HG03108 (cell line): ENCODE measurements around the gene ECPAS.
"Not testable (repeated sequence)": the region's sequence is repeated elsewhere in the genome, so short reads cannot be mapped to it uniquely, and the experiment has no call there.

Experiments used
- ATAC-seq: cut with Tn5 transposase; IDR thresholded peaks from one replicate; pipeline ENCODE4 v1.9.1; 2021; ENCODE audit warnings: moderate library complexity; ENCODE audit not compliant: unreplicated experiment

The ECPAS gene

DNA sequence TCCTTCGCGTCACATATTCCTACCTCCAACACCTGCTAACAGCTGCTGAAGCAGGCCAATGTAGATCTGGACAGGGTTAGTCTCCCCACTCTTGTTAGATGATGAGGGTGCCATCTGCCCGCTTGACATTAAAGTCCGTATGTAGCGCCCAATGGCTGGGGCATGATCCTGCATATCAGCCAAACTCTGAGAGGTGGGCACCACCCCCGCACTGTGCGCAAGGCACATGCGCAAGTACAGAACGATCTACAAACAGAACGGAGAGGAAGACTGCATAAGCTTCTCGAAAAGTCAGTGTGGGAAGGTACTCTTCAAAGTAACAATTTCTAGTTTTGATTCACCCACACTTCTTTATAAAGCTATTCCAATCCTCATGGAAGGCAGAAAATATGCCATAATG, 69.8 kb downstream of the ECPAS start:
- ATAC-seq: no peak

- ATAC-seq: no peak
These were observed 70.2 kb downstream of the ECPAS start for GRCh38 chr9:111413996-111414395.

DNA sequence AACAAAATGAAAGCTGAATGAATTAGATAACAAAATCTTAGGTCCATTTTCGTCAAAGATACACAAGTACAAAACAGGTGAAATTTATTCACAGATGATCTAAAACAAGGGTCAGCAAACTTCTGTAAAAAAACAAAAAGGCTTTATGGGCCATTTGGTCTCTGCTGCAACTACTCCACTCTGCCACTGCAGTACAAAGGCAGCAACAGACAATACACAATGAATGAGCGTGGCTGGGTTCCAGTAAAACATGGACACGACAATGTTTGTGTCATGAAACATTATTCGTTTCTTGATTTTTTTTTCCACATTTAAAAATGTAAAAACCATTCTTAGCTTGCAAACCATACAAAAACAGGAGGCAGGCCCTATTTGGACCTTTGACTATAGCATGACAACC, 71.9 kb downstream of the ECPAS start:
- no peak for ATAC-seq

DNA sequence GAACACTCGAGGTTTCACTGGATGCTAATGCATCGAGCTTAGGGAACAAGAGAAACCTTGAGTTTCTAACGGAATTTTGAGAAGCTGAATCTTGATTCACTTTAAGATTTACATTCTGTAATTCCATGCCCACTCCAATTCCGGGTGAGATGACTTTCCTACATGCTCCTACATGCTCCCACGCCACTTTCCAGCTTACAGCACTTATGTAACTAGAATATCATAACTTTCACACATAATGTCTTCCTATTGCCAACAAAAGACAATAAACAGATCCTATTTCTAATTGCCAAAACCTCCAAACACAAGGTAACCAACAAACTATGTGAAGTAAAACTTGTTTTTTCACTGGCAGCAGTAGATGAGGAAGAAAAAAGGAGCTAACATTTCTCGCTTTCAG, 72.9 kb downstream of the ECPAS start:
- no peak for ATAC-seq

GRCh38 chr9:111407813-111408212, 76.4 kb downstream of the ECPAS start:
- ATAC-seq: no peak

- no peak for ATAC-seq
These were observed 78.5 kb downstream of the ECPAS start for GRCh38 chr9:111405701-111406100.

- not testable (repeated sequence) for ATAC-seq
These were observed 82.7 kb downstream of the ECPAS start for GRCh38 chr9:111401486-111401885.

DNA sequence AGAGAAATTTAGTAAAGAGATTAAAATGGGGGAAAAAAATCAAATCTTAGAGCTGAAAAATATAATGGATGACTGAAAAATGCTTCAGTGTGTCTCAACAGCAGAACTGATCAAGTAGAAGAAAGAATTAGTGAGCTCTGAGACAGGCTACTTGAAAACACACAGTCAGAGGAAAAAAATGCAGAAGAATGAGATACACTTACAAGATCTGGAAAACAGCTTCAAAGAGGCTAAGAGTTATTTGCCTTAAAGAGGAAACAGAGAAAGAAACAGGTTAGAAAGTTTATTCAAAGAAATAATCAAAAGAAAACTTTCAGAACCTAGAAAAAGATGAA, 83.7 kb downstream of the ECPAS start:
- ATAC-seq: no peak

DNA sequence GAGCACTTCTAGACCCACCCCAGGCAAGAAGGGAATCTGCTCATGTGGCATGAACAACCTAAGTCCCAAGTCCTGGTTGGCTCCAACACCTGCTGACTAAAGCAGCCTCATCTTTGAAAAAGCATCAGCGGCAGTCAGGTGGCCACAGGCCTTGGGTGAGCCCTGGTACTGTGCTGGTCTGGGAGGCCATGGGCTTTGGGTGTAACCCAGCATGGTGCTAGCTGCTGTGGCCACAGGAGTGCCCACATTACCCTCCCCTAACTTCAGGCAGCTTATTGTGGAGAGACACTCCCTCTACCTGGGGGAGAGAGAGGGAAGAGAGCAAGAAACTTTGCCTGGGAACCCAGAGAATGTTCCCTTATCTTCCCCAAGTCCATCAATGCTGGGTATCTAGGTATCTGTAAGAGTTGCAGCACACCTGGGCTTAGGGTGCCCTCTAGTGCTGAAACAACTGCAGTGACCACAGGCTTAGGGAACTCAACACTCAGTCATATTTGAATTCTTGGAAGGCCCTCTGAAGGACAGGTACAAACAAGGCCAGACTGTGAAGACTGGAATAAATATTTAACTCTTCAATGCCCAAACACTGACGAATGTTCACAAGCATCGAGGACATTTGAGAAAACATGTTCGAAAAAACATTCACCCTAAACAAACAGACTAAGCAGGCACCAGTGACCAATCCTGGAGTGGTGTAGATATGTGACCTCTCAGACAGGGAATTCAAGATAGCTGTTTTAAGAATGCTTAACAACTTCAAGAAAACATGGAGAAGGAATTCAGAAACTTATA, 84.2 kb downstream of the ECPAS start:
- ATAC-seq: no peak

- no peak for ATAC-seq
These were observed 84.9 kb downstream of the ECPAS start for GRCh38 chr9:111399211-111399739.

- no peak for ATAC-seq
These were observed 90.2 kb downstream of the ECPAS start for GRCh38 chr9:111393971-111394370.

GRCh38 chr9:111389406-111389805, 94.8 kb downstream of the ECPAS start:
- ATAC-seq: no peak

GRCh38 chr9:111386386-111386785, 97.8 kb downstream of the ECPAS start:
- ATAC-seq: no peak

DNA sequence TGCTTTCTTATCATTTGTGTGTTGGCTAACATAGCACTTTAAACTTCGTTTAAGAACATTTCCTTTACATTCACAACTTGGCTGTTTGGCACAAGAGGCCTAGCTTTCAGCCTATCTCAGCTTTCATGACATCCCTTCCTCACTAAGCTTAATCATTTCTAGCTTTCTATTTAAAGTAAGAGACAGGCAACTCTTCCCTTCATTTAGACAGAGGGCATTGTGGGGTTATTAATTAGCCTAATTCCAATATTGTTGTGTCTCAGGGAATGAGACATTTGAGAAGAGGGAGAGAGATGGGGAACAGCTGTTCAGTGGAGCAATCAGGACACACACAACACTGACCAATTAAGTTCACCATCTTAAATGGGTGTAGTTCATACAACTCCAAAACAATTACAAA, 103.2 kb downstream of the ECPAS start:
- no peak for ATAC-seq

DNA sequence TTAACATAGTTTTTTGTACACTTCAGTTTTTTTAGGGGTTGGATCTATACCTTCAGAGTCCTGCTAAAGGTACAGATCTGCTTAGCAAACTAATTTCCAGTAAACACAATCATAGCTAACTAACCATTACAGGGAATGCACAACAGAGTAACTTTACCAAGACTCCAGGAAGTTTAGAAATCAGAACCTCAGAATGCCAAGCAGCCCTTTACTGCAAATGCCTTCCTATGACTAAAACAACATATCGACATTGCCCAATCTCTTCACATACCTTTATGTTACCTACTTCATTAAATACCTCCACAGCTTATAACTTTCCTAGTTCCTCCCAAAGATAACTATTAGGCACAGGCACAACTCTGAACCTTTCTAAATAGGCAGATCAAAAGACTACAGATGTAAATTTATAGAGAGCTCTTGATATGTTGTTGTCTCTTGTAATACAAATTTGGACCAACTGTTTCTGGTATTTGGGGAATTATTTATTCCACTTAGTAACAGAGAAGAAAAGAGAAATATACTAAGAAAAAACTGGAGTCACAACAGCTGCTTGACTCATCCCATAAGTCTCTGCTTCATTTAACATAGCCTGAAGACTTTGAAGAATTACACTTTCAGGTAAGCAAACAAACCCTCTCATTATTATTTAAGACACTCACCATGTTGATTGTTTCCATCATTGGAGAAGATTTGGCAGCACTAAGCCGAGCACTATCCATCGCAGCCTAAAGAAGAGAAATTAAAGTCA, 108.2 kb downstream of the ECPAS start:
- ATAC-seq: no peak

- no peak for ATAC-seq
These were observed 109.1 kb downstream of the ECPAS start for GRCh38 chr9:111375062-111375461.

DNA sequence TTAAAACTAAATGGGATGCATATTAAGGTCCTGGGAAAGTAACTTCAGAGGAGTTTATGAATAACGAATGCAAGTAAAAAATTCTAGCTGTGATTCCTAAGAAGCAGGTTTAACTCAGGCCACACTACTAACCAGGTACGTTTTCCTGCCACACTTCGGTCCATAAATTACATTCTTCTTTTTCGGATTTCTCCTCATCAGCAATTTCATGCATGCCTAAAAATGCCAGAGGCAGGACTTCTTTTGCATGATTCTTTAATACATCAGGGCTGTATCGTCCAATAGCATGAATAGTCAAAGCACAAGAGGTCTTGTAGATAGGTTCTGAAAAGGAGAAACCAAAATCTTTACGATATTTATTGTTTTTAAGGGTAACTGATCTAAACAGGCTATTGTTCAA, 111.9 kb downstream of the ECPAS start:
- no peak for ATAC-seq

DNA sequence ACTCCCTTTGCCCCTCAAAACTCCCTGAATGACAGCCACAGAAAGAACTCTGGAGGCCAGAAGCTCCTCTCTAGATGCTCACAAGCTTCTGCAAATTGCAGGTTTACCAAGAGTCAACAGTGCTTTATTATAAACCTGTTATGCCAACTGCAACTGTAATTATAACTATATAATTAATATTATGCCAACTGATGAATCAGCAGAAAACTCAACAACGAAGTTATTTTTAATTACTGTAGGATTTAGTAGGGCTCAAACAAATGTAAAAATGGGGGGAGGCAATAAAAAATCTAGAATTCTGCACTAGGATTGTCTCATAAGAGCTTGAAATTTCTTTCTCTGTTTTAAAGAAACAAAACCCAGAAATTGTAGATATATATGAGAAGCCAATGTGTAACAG, 117.2 kb downstream of the ECPAS start:
- ATAC-seq: no peak

DNA sequence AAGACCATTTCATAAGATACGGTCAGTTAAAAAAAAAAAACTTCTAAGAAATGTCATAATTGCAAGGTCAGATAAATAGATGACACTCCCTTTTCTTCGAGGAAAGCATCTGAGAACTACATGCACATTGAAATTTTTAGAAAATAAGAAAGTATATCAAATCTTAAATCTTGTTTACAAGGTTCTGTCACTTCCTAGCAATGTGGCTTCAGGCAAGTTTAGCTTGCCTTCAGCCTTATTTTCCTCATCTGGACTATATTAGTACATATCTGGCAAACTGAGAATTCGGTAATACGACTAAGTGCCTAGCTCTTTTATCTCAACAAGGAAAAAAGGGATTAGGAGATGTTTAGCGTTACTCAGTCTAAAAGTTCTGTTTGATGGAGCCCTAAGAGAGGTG, 121.7 kb downstream of the ECPAS start:
- no peak for ATAC-seq

DNA sequence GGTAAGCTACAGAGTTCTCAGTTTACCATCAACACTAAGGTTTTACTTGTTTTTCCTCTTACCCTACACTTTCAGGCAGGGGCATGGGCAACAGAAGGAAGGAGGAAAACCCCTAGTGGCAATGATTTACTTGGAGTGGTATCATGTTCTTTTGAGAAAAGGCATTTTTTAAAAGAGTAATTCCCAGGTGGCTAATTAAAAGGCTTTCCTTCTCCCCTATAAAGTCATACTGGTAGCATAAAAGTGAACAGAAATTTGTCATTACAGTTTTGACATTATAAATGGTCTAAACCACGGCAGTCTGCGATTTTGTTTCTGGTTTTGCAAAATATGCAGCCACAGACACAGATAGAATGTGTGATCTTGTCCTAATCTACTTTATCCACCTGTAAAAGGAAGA, 123.3 kb downstream of the ECPAS start:
- no peak for ATAC-seq

- ATAC-seq: no peak
These were observed 127.5 kb downstream of the ECPAS start for GRCh38 chr9:111356481-111357244.

DNA sequence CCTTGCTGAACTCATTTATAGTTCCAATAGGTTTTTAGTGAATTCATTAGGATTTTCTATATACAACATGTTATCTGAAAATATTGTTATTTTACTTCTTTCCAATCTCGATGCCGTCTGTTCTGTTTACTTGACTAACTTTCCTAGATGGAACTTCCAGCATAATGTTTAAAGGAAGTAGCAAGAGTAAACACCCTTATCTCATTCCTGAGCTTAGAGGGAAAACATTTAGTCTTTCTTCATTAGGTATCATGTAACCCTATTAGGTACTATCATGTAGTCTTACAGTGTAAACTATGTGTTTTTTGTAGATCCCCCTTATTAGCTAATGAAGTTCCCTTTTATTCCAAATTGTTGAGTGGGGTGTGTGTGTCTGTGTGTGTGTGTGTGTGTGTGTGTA, 131.6 kb downstream of the ECPAS start:
- ATAC-seq: no peak
